ENCODE results near the gene ARHGAP10. TPM values are rescaled to one million over a fixed set of nuclear protein-coding genes. Genes with fewer than 3 reads are reported as not detected.
"Not testable (repeated sequence)": the region's sequence is repeated elsewhere in the genome, so short reads cannot be mapped to it uniquely, and the experiment has no call there.

Gene ARHGAP10
- polyA plus RNA-seq, 1 experiment: 20.2 TPM

- ChIA-PET POLR2A (no interaction called here), CTCF (interaction anchor here (1.1 kb wide), 1 partner anchor 50 kb away, joined by 3 read pairs; no protein-coding TSS in a partner anchor)
- no peak for DNase-seq (ENCODE audit: low read depth)
- TF ChIP-seq CTCF (IDR thresholded peaks at IDR 0.05; ENCODE audit: insufficient read depth, low read depth, low read length): no peak
- Histone ChIP-seq H3K27me3 (ENCODE audit: control insufficient read depth, insufficient read depth, low read length) (no peaks in the 10 kb centered on the region), H3K4me3 (ENCODE audit: low read depth, low read length) (no peak overlapping the region), H3K36me3 (ENCODE audit: control insufficient read depth, insufficient read depth, low read length) (peaks cover 14% of the 10 kb centered on the region)
Measured at GRCh38 chr4:148078061-148078460, 346.2 kb downstream of the ARHGAP10 start.

- Histone ChIP-seq H3K27me3 (ENCODE audit: control insufficient read depth, insufficient read depth, low read length) (no peaks in the 10 kb centered on the region), H3K36me3 (ENCODE audit: control insufficient read depth, insufficient read depth, low read length) (peaks cover 7% of the 10 kb centered on the region), H3K4me3 (ENCODE audit: low read depth, low read length) (no peak overlapping the region)
- no peak for TF ChIP-seq CTCF (IDR thresholded peaks at IDR 0.05; ENCODE audit: insufficient read depth, low read depth, low read length)
- ChIA-PET CTCF (no interaction called here), POLR2A (interaction anchor here (0.6 kb wide), 1 partner anchor 29 kb away, joined by 3 read pairs; no protein-coding TSS in a partner anchor)
- no peak for DNase-seq (ENCODE audit: low read depth)
Measured at GRCh38 chr4:148079961-148080360, 348.1 kb downstream of the ARHGAP10 start.

GRCh38 chr4:148081267-148081666 lies 349.4 kb downstream of the ARHGAP10 start:
- no peak for DNase-seq (ENCODE audit: low read depth)
- Histone ChIP-seq H3K4me3 (ENCODE audit: low read depth, low read length) (no peak overlapping the region), H3K27me3 (ENCODE audit: control insufficient read depth, insufficient read depth, low read length) (no peaks in the 10 kb centered on the region), H3K36me3 (ENCODE audit: control insufficient read depth, insufficient read depth, low read length) (peaks cover 3% of the 10 kb centered on the region; the same call in 1 of the 2 replicates)
- POLR2A ChIA-PET: no interaction called here
- TF ChIP-seq CTCF (IDR thresholded peaks at IDR 0.05; ENCODE audit: insufficient read depth, low read depth, low read length): no peak
- CTCF ChIA-PET: no interaction called here

GRCh38 chr4:148081745-148082144 lies 349.9 kb downstream of the ARHGAP10 start:
- no peak for TF ChIP-seq CTCF (IDR thresholded peaks at IDR 0.05; ENCODE audit: insufficient read depth, low read depth, low read length)
- no peak overlapping the region for H3K4me3 ChIP-seq (ENCODE audit: low read depth, low read length)
- no peak for DNase-seq (ENCODE audit: low read depth)
- CTCF ChIA-PET: no interaction called here
- H3K27me3 ChIP-seq (ENCODE audit: control insufficient read depth, insufficient read depth, low read length): no peaks in the 10 kb centered on the region
- peaks cover 3% of the 10 kb centered on the region; the same call in 1 of the 2 replicates for H3K36me3 ChIP-seq (ENCODE audit: control insufficient read depth, insufficient read depth, low read length)
- POLR2A ChIA-PET: no interaction called here

- H3K27me3 ChIP-seq (ENCODE audit: control insufficient read depth, insufficient read depth, low read length); DNase-seq (ENCODE audit: low read depth); H3K36me3 ChIP-seq (ENCODE audit: control insufficient read depth, insufficient read depth, low read length); CTCF ChIA-PET; H3K4me3 ChIP-seq (ENCODE audit: low read depth, low read length); POLR2A ChIA-PET: not testable (repeated sequence)
Measured at GRCh38 chr4:148083073-148083472, 351.2 kb downstream of the ARHGAP10 start.

- ChIA-PET CTCF (no interaction called here), POLR2A (no interaction called here)
- Histone ChIP-seq H3K27me3 (ENCODE audit: control insufficient read depth, insufficient read depth, low read length) (no peaks in the 10 kb centered on the region), H3K36me3 (ENCODE audit: control insufficient read depth, insufficient read depth, low read length) (no peaks in the 10 kb centered on the region), H3K4me3 (ENCODE audit: low read depth, low read length) (no peak overlapping the region)
- no peak for DNase-seq (ENCODE audit: low read depth)
- TF ChIP-seq CTCF (IDR thresholded peaks at IDR 0.05; ENCODE audit: insufficient read depth, low read depth, low read length): no peak
Measured at GRCh38 chr4:148089624-148090023, 357.7 kb downstream of the ARHGAP10 start.

Data from BJ (cell line).